Measurements from ENCODE around the gene TBC1D12.

DNA sequence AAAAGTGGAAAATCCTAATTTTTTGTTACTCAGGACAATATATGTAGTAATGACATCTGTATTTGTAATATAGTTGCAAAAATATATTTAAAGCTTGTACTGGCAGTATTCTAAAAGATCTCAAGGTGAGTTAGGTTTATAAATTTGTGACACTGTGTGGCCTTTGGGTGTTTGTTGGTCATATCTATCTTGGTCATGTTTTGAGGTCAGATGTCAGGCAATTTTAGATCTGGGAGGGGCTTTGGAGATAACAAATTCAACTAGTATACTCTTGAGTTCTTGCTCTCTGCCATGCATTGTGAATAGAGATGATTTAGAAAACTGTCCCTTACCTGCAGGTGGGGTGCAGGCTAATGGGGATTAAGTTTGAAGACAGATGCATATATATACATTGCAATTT lies 3.1 kb downstream of the TBC1D12 start:
- TF ChIP-seq POLR2A (IDR thresholded peaks at IDR 0.05) = no peak
- TF ChIP-seq, protein P1, sequence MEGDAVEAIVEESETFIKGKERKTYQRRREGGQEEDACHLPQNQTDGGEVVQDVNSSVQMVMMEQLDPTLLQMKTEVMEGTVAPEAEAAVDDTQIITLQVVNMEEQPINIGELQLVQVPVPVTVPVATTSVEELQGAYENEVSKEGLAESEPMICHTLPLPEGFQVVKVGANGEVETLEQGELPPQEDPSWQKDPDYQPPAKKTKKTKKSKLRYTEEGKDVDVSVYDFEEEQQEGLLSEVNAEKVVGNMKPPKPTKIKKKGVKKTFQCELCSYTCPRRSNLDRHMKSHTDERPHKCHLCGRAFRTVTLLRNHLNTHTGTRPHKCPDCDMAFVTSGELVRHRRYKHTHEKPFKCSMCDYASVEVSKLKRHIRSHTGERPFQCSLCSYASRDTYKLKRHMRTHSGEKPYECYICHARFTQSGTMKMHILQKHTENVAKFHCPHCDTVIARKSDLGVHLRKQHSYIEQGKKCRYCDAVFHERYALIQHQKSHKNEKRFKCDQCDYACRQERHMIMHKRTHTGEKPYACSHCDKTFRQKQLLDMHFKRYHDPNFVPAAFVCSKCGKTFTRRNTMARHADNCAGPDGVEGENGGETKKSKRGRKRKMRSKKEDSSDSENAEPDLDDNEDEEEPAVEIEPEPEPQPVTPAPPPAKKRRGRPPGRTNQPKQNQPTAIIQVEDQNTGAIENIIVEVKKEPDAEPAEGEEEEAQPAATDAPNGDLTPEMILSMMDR (IDR thresholded peaks at IDR 0.05) = no peak

All from prostate gland (tissue), 2 donors.